Breast epithelium (tissue), 4 donors: ENCODE results near the gene MAP2K6. TPM values are rescaled to one million over a fixed set of nuclear protein-coding genes. Genes with fewer than 3 reads are reported as not detected.
"Not testable (repeated sequence)": the region's sequence is repeated elsewhere in the genome, so short reads cannot be mapped to it uniquely, and the experiment has no call there.

Experiments used
- DNase-seq, 2 donors: peaks; one replicate each; pipeline ENCODE4 v3.0.0-alpha.2; 2019; ENCODE audit warnings: low spot score in 2 of 2
- H3K27ac ChIP-seq, 2 donors: fragments of 200-600 bp; sonication (generic) in 1 of 2; one replicate each; pipeline ENCODE4 v1.5.1; 2016 to 2019; ENCODE audit warnings: mild to moderate bottlenecking in 1 of 2
- H3K27me3 ChIP-seq, 2 donors: fragments of 200-600 bp; sonication (generic) in 1 of 2; one replicate each; pipeline versions ENCODE4 v1.5.1 to v1.6.0; 2017 to 2019; ENCODE audit warnings: control low read depth in 1 of 2, mild to moderate bottlenecking in 1 of 2
- H3K36me3 ChIP-seq: fragments of 200-600 bp; one replicate; pipeline ENCODE4 v1.5.1; 2019
- H3K4me1 ChIP-seq, 2 donors: fragments of 200-600 bp; sonication (generic); one replicate each; pipeline ENCODE4 v1.5.1; 2016 to 2019; ENCODE audit warnings: control low read depth in 1 of 2
- H3K4me3 ChIP-seq, 3 donors: fragments of 200-600 bp; sonication (generic); 1 replicate in 2 of 3; 2 replicates in 1 of 3; pipeline ENCODE4 v1.5.1; 2016 to 2019; ENCODE audit warnings: mild to moderate bottlenecking in 3 of 3, moderate library complexity in 2 of 3
- H3K9me3 ChIP-seq, 2 donors: fragments of 200-600 bp; sonication (generic) in 1 of 2; one replicate each; pipeline ENCODE4 v1.5.1; 2016 to 2019; ENCODE audit warnings: control low read depth in 1 of 2
- CTCF ChIP-seq, 3 donors: fragments of 450-650 bp; IDR thresholded peaks; one replicate each; pipeline ENCODE4 v1.5.1; 2016 to 2017; ENCODE audit warnings: antibody characterized with exemption in 3 of 3, mild to moderate bottlenecking in 3 of 3, moderate library complexity in 3 of 3
- POLR2A ChIP-seq: fragments of 450-650 bp; IDR thresholded peaks from one replicate; pipeline ENCODE4 v1.6.1; 2016; ENCODE audit warnings: antibody characterized with exemption, mild to moderate bottlenecking, moderate library complexity
- POLR2AphosphoS5 ChIP-seq, 3 donors: sonication (generic); formaldehyde crosslinking; IDR thresholded peaks; one replicate each; pipeline ENCODE4 v1.6.1; 2017; ENCODE audit warnings: antibody characterized with exemption in 3 of 3
- intact Hi-C: fragments of 100-400 bp; cut with DNase I; formaldehyde crosslinking; loops from one replicate; pipeline ENCODE4 v1.15.1; 2023; ENCODE audit warnings: low total_unique reads
- total RNA-seq, 3 donors: library from RNA; depleted of rRNA; stranded (reverse); fragments of >200 nt; gene quantifications; one replicate each; pipeline ENCODE4 v1.1.0, GENCODE V29; 2016

Gene MAP2K6
- total RNA-seq, 3 donors from 2014 or later, result 10.9 to 54.9 (median 16.7) TPM

DNA sequence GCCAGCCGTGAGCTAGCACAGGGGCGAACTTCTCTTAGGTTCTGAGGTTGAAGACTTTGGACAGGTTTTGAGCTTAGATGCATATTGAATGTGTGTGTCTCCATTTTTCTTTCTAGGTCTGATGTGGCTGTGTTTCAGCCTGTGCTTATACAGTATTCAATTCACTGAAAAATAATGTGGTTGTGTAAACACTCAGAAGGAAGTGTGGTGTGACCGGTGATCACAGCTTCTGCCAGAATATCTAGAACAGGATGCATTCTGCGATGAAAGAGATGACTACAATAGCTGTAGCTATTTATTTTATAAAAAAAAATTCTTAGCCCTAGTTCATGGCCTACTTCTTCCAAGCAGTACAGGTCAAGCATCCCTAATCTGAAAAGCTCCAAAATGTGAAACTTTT lies 64.4 kb downstream of the MAP2K6 start:
- Histone ChIP-seq H3K9me3 (no peaks in the 10 kb centered on the region), H3K36me3 (no peaks in the 10 kb centered on the region), H3K27ac (peak overlapping the region in 1 of 2 donors; percentile 86), H3K4me3 (no peak overlapping the region), H3K4me1 (peaks cover 0 to 13% of the 10 kb centered on the region in 2 donors), H3K27me3 (no peaks in the 10 kb centered on the region)
- intact Hi-C loops, result no loop called here
- TF ChIP-seq CTCF (IDR thresholded peaks at IDR 0.05) (no peak), POLR2AphosphoS5 (IDR thresholded peaks at IDR 0.05) (no peak), POLR2A (no peak)
- DNase-seq, result no peak

DNA sequence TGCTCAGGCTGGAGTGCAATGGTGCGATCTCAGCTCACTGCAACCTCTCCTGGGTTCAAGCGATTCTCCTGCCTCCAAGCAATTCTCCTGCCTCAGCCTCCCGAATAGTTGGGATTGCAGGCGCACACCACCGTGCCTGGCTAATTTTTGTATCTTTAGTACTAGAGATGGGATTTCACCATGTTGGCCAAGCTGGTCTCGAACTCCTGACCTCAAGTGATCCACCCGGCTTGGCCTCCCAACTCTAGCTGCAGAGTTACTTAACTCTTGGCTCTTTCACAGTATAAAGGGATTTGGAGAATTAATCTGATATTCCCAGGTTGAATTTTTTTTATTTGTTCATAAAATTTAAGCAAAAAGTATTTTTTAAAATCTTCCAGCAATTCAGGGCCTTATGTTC lies 65.3 kb downstream of the MAP2K6 start:
- H3K4me1 ChIP-seq, H3K4me3 ChIP-seq, H3K9me3 ChIP-seq, H3K36me3 ChIP-seq, DNase-seq, intact Hi-C loops, H3K27me3 ChIP-seq: not testable (repeated sequence)
- H3K27ac ChIP-seq, result peak overlapping the region; percentile 78 to 86

DNA sequence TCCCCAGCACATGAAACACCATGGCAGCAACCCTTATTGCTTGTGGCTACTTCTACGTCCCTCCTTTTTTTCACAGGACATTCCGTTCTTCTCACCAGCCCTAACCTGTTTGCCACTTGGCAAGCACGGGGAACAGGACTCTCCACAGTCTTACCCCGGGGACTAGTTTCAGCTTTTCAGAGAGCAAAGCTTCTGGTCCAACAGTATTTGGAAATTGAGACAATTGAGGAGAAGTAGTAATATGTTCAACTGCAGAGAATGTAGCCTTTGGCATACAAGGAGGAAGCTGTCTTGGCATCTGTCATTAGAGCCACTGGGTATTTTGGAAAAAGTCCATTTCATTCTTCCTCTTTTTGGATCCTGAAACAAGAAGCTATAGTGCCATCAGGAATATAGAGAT lies 65.7 kb downstream of the MAP2K6 start:
- H3K27ac ChIP-seq, result peak overlapping the region in 1 of 2 donors; percentile 78
- H3K4me1 ChIP-seq, result peaks cover 0 to 4% of the 10 kb centered on the region in 2 donors
- intact Hi-C loops, result no loop called here
- no peak overlapping the region for H3K4me3 ChIP-seq
- DNase-seq, result peak in 1 of 2 donors; percentile 93
- H3K27me3 ChIP-seq, result no peaks in the 10 kb centered on the region
- H3K9me3 ChIP-seq, result no peaks in the 10 kb centered on the region
- no peaks in the 10 kb centered on the region for H3K36me3 ChIP-seq
- TF ChIP-seq POLR2A (no peak), POLR2AphosphoS5 (IDR thresholded peaks at IDR 0.05) (peak in 2 of 3 donors; percentile 70 to 89), CTCF (IDR thresholded peaks at IDR 0.05) (no peak)

DNA sequence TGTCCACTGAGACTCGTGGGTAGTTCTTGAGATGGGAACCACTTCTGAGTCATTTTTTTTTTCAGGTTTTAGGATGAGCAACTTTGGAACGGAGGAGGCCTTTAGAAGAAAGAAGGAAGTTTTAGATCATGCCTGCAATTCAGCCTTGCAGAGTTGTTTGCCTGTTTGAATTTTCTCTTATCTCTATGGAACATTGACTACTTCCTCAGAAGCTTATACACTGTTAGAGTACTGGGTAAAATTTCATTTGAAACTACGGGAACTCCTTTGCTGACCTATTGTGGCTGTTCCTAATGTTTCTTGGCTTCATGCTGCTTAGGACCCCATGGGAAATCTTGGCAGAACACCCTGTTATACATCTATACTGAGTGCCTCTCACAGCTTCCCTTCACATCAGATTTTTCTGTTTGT lies 70.8 kb downstream of the MAP2K6 start:
- peak overlapping the region in 1 of 3 donors; percentile 35 for H3K4me3 ChIP-seq

DNA sequence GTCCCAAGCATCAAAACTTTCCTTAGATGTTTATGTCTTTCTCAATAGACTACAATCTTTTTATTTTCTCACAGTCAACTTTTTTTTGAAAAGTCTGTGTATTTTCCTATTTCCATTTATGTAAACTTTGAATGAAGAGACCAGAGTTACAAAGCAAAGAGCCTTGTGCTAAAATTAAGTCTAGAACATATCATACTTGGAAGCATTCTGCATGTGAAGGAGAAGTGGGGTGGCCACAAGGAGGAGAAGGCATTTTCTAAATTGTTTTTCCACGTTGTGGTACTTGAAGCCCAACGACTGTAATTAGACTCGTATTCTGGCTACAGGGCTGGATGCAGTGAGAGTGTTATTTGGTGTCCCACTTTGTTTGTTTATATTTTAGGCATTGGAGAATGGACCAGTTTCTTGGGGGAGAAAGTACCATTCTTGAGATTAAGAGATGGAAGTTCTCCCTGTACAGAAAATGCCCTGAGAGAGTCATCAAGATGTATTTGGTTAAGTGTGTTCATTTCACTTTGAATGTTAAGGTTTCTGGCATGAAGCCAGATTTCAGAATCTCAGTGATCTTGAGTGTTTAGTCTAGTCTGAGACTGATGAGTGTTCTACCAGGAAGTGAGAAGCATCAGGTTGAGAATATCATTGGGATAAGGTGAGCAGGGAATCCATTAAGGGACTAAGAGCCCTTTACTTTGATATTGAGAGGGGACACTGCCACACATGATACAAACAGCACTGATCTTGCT lies 71.6 kb downstream of the MAP2K6 start:
- Histone ChIP-seq H3K4me3 (no peak overlapping the region), H3K27ac (peak overlapping the region in 1 of 2 donors; percentile 62), H3K4me1 (no peaks in the 10 kb centered on the region), H3K27me3 (no peaks in the 10 kb centered on the region), H3K9me3 (no peaks in the 10 kb centered on the region), H3K36me3 (no peaks in the 10 kb centered on the region)
- DNase-seq, result no peak
- intact Hi-C loops, result no loop called here
- no peak for TF ChIP-seq POLR2AphosphoS5 (IDR thresholded peaks at IDR 0.05)
- no peak for TF ChIP-seq CTCF (IDR thresholded peaks at IDR 0.05)
- TF ChIP-seq POLR2A, result no peak

More for the DNA sequence above, 70.8 kb downstream of the MAP2K6 start:
- intact Hi-C loops, result no loop called here
- Histone ChIP-seq H3K4me1 (no peaks in the 10 kb centered on the region), H3K27me3 (no peaks in the 10 kb centered on the region), H3K27ac (no peak overlapping the region), H3K36me3 (no peaks in the 10 kb centered on the region), H3K9me3 (no peaks in the 10 kb centered on the region)
- TF ChIP-seq CTCF (IDR thresholded peaks at IDR 0.05) (no peak), POLR2A (no peak), POLR2AphosphoS5 (IDR thresholded peaks at IDR 0.05) (no peak)
- DNase-seq, result no peak
